GM18907 (cell line): ENCODE results near the gene COX19.

Experiments
- ATAC-seq: cut with Tn5 transposase; IDR thresholded peaks from one replicate; pipeline ENCODE4 v1.9.1; 2021; ENCODE audit warnings: mild to moderate bottlenecking, moderate library complexity; ENCODE audit not compliant: unreplicated experiment

The COX19 gene

DNA sequence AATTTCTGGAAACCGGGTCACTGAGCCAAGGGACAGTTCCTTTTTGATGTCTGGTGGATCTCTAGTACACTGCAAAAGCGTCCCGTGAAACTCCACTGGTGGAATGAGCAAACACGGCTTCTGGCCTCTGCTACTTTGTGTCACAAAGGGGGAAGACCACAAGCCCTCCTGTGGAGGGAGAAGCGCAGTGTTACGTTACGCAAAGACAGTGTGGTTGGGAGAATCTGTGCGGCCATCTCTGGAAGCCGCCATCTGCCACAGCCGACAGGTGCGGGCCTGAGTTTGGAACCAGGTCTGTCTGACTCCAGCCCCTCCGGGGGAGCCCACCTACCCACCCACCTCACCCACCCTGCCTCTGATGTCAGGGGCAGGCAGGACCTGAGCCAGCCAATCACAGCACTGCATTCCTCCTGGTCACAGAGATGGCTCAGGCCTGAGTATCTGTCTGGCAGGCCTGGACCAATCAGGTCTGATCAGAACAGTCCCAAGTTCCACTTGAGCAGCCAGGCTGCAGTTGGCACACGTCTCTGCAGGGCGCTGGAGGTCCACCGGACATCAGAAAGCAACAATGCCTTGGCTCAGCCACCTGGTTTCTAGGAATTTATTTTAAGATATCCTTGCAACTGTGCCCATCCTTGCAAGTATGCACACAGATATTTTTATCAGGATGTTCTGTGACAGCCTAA is 4.7 kb upstream of the COX19 start:
- no peak for ATAC-seq

DNA sequence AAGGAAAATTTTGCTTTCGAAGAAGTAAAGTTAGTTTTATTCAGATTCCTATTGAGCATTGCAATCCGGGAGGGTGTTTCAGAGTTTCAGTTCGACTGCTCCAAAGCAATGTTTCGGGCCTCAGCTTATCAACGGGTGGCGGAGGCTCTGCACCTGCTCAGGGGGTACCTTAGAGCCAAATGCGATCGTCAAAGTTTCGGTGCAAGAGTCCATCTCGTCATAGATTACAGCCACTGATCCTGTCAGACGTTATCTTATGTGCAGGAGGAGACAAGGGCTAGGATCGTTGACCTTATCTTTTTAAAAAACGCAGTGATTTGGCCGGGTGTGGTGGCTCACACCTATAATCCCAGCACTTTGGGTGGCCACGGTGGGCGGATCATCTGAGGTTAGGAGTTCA is 3.8 kb upstream of the COX19 start:
- no peak for ATAC-seq

DNA sequence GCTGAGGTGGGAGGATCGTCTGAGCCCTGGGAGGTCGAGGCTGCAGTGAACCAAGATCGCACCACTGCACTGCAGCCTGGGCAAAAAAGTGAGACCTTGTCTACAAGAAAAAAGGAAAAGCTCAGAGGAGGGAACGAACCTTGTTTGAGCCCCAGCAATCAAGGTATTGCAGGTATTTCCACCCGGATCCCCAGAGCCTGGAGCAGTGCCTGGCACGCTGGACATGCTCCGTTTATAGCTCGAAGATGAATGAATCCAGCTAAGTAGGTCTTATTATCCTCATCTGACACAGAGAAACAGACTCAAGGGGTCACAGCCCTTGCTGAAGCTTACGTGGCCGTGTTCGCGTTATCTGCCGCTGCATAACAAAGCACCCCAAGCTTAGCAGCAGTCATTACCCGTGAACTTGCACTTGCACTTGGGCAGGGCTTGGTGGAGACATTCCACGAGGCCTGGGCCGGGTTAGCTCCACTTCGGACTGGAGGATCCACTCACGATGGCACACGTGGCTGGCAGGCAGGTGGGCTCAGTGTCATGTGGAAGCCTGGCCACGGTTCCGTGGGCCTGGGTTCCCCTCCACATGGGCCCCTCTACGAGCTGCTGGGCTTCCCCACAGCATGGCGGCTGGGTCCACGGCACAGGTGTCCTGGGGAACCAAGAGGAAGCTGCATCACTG is 3.2 kb upstream of the COX19 start:
- no peak for ATAC-seq

DNA sequence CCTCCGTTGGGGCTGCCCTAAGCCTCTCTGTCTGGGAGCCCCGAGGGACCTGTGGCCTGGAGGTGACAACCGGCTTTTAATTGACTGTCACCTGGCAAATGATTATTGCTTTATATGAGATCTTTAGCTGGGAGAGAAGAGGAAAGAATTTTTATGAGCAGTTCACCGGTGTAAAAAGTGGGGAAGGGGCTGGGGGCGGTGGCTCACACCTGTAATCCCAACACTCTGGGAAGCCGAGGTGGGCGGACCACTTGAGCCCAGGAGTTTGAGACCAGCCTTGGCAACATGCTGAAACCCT is 2.6 kb upstream of the COX19 start:
- ATAC-seq: no peak

DNA sequence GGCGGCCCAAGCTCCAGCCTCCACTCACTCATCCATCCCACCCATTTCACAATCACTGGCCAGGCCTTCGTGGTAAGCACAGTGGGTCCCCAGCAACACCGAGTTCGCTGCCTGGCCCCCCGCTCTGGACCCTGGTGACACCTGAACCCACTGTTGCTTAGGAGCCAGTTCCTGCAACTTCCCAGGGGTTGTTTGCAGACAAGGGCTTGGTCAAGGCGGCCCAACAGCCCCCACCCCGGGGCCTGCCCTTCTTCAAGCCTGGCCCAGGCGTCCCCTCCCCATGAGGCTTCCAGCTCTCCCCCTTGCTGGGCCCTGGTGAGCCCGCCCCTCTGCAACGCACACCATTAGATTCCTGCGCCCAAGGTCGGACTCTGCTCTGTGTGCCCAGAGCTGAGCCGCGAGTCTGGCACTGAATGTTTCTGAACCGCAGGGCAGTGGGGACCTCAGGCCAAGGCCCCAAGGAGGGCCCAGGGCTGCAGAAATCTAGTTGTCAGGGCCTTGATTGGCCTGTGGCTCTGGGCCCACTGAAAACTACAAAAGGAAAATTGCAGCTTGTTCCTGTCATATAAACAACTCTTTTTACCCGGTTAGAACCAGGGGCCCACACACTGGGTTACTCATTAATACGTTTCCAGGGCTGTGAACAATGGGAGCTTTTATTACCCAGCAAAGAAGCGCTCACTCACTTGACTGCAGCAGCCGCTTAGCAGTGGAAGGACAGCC is 2.1 kb upstream of the COX19 start:
- ATAC-seq: peak; percentile 47

DNA sequence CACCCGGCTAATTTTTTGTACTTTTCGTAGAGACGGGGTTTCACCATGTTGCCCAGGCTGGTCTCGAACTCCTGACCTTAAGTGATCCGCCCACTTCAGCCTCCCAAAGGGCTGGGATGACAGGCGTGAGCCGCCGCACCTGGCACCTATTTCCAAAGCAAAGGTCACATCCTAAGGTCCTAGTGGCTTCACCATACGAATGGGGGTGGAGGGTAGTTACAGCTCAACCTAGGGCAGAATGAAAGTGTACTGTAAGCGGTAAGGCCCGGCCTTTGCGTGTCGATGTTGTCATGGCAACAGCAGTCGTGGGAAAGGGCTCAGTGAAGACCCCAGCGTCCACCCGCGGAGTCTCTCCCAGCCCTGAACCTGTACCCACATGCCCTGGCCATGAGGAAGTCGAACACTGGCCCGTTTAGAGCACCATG is 1.6 kb upstream of the COX19 start:
- ATAC-seq: no peak

DNA sequence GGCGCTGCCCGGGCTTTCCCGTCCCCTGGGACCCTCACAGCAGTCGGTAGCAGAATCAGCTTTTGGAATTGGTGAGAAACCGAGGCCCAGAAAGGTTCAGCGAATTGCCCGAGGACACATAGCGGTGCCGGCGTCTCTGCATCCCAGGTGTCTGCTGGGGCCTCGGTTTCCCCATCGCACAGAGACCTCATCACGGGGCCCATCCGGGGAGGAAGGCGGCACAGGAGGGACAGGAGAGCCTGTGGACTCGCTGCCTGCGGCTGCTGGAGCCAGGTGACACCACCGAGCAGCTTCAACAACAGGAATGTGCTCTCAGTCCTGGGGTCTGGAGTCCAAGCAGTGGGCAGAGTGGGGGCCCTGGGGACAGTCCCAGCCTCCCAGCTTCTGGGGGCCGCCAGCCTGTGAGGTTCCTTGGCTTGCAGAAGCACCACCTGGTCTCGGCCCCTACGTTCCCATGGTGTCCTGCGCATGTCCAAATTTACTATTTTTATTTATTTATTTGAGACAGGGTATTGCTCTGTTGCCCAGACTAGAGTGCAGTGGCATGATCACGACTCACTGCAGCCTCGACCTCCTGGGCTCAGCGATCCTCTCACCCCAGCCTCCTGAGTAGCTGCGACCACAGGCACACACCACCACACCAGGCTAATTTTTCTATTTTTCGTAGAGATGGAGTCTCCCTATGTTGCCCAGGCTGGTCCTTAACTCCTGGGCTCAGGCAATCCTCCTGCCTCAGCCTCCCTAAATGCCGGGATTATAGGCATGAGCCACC is 539 bp upstream of the COX19 start:
- ATAC-seq: no peak

DNA sequence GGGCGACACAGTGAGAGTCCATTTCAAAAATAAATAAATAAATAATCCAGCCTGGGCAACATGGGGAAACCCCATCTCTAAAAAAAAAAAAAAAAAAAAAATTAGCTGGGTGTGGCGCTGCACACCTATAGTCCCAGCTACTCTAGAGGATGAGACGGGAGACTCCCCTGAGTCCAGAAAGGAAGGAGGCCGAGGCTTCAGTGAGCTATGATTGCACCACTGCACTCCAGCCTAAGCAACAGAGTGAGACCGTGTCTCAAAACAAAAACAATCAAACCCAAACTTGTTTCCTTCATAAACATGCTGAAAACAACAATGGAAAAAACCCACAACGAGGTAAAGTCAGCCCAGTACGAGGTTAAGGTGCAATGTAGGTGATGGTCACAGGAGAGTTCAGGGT is 1.2 kb downstream of the COX19 start:
- ATAC-seq: no peak

DNA sequence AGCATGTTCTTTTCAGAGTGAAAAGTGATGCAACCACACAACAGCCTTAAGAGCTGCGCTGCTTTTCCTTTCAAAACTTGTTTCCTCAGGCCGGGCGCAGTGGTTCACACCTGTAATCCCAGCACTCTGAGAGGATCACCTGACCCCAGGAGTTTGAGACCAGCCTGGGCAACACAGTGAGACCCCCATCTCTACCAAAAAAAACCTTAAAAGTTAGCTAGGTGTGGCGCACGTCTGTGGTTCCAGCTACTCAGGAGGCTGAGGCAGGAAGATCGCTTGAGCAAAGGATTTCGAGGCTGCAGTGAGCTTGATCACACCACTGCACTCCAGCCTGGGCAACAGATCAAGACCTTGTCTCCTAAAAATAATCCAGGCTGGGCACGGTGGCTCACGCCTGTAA is 2.0 kb downstream of the COX19 start:
- no peak for ATAC-seq

DNA sequence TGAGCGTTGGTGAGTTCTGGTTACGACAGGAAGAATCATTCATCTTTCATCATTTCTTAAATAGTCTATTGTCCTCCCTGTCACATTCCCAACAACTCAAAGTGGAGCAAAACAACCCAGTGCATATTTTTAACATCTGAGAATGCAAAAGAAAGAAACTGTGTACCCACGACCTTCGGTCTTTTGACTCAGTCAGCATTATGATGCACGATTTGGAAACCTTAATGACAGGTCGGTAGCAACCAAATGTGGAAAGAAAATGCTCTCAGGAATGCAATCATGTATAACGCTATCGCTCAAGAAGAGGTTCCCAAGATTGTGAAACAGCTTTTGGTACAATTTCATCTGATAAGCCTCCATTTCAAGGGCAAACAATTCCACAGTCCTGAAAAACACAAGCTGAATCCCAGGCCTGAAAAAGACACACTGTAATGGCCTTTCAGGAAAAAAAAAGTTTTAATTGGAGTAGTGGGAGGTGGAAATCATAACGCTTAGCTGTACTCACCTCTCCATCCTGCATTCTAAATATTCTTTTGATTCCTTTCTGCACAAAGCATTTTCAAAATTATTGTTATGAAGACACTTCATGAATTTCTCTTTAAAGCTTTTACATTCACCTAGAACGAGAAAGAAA is 2.6 kb downstream of the COX19 start:
- ATAC-seq: no peak

DNA sequence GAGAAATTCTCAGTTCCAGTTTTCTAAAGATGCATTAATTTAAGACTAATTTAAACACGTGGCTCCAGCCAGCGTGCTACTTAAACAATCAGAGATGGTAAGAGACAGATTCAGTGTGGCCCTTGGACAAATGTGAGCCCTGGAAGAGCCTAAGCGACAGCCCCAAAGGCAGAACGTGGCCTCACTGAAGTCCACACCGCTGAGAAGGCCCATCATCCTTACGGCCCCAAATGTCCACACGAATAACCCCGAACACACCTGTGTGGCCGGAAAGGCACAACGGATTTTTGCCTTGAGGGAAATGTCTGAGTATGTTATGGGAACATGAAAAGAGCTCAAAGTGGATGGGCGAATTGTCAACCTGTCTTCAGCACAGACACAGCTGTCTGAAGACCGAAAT is 3.2 kb downstream of the COX19 start:
- ATAC-seq: no peak

DNA sequence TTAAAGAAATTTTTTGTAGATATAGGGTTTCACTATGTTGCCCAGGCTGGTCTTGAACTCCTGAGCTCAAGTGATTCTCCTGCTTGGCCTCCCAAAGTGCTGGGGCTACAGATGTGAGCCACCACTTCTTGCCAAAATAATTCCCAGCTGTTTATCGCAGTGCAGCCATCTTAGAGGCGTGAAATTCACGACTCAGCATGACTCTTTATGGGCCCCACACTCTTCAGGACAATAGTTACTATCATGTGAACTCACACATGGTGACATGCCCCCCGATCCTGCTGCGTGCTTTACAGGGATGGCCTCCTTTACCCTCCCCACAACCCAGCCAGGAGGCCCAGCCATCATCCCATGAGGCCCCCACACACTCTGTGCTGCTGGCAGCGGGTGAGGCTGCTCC is 4.6 kb downstream of the COX19 start:
- no peak for ATAC-seq

DNA sequence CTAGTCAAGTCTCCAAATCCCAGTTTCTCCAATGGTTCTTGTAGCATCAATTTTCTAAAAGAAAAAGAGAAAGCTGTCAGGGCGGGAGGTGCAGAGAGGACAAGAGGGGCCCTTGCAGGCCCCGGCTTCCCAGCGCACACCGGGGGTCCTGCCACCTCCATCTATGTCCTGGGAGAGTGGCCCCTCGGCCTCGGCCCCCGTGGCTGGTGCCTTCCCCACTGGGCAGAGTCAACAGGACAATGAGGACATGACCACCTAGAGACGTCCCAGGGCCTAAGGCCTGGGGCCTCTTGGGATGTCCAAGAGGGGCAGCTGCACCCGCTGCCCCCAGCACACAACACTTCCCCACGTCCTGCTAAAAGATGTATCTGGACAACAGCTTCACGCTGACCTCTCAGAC is 5.9 kb downstream of the COX19 start:
- no peak for ATAC-seq

DNA sequence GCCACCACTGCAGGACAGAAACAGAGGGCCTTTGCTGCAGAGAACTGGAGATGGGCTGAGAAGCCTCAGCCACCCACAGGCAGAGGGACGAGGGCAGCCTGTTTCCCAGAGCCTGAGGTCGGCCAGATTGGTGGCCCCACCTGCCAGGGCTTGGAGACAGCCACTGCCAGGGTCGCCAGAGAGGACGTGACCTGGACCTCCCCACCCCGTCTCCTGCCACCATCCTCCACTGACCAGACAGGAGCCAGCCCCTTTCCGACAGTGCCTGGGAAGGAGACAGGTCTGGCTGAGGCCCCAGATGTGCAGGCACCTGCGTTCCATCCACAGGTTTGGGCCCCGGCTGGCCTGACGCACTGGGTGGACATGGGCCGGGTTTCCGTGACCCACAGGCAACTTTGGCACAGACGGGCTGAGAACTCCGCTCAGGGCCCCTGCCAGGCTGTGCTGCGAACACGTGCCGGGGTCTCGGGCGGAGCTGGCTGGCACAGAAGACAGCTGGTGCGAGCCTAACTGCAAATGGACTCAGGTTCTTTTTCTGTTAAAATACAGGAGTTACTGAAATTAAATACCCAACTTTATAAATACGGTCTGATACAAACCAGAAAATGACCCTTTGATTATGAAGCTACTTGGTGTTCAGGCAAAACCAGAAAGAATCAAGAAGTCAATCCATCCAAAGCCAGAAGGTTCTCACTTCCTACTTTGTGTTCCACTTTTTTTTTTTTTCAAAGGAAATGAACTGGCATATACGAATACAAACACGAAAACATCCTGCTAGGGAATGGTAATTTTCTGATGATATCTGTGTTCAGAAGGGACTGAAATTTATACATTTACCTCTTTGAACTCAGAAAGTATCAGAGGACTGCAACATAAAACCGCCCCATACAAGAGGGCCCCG is 6.9 kb downstream of the COX19 start:
- no peak for ATAC-seq

DNA sequence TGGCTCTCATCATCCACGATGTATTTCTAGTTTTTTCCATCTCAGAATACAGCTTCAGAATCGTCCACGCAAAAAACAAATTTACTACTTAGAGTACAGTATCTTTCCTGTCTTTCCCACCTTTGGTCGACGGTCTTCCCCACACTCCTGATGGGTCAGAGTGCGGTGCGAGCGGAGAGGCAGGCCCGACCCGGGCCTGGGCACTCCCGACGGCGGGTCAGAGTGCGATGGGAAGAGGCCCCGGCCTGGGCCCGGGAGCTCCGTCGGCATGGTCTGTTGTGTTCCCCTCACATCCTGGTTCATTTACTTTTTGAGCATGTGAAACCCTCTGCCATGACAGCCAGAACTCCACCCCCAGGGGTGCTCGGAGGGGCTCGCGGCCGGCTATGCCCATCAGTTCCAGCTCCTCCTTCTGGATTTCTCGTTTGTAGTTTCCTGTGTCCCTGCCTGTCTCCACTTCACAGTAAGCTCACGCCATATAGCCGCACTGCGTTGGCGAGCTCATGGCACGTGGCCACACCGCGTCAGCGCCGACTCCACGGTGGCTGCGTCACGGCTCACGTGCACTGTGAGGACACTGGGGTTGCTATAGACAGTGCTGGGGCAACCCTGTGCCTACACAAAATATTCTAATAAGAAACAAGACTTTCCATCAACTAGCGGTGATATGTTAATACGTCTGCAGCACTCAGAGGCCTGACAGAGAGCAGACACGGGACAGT is 7.8 kb downstream of the COX19 start:
- no peak for ATAC-seq

DNA sequence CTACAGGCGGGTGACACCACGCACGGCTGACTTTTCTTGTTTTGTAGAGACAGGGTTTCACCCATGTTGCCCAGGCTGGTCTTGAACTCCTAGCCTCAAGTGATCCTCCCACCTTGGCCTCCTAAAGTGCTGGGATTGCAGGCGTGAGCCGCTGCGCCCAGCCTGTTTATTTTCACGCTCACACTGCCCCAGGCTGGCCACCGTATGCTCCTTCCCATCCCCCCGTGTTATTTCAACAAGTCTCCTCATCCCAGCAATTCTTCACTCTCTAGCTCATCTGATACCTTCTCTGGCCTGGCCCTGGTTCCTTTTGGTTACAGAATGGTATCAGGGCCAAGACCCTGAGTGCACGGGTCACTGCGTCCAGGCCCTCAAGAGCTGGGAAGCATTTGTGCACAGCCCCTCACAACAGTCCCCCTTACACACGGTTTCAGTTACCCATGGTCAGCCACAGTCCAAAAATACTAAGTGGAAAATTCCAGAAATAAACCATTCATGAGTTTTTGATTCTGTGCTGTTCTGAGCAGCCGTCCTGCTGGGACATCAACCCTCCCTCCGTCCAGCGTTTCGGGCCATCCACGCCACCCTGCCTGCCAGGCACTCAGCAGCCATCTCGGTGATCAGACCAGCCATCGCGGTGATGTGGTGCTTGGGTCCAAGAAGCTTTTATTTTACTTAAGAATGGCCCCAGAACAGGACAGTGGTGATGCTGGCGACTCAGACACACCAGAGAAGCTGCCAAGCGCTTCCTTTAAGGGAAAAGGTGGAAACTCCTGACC is 8.9 kb downstream of the COX19 start:
- no peak for ATAC-seq

DNA sequence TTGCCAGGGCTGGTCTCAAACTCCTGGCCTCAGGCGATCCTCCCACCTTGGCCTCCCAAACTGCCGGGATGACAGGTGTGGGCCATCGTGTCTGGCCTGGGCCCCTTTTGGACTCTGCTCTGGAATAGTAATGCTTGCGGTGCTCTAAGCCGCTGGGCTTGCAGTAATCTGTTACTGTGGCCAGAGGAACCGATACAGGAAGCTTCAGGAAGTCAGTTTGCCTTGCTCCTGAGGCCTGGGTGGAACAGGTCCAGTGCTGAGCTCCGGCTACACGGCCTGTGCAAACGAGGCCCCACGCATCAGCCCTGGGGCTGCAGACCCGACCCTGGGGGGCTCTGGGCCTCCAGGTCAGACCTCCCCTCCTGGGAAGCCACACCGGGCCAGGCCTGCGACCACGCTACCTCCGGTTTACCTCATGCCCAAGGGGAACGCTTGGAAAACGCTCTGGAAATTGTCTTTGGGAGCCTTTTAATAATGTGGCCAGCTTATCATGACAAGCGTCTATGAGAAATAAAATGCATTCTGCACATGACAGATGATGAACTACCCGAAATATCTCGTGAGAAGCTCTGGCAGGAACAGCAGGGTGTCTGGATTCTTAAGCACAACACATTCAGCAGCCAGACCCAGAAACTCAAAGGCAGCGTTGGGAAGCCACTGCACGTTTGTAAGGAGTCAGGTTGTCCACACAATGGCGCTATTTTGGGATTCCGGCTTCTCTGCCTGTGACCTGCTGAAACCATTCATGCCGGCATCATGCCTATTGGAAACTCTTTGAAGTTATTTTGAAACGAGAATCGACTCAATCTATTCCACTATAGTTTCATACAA is 10.7 kb downstream of the COX19 start:
- ATAC-seq: no peak
